Stimulated activated CD4-positive, alpha-beta T cell treated with anti-CD3 and anti-CD28 coated beads, Interleukin-4, amount 100 ng/mL, for 24 hours (primary cell): ENCODE measurements around the gene RASGRF1.

Experiments
- DNase-seq: peaks from one replicate; pipeline ENCODE4 v3.0.0-alpha.2; 2020

RASGRF1 gene

GRCh38 chr15:79065706-79066376 lies 24.7 kb downstream of the RASGRF1 start:
- DNase-seq, result no peak

DNA sequence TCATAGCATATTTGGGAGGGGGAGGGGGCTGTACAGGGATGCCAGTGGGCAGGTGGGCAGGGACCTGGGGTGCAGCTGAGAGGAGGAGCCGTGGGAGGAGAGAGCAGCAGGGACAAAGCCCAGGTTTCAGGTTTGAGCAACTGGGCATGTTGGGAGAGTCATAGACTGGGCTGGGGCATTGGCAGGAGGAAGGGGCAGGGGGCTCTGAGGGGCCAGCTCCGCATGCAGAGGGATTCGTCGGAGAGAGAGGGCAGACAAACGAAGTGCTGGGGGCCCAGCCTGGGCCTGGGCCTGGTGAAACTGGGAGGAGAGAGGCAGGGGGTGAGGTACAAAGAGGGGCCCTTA lies 25.2 kb downstream of the RASGRF1 start:
- DNase-seq, result no peak

- no peak for DNase-seq
These were observed 26.1 kb downstream of the RASGRF1 start for GRCh38 chr15:79064496-79064895.

- DNase-seq, result no peak
These were observed 30.4 kb downstream of the RASGRF1 start for GRCh38 chr15:79060175-79060574.

- DNase-seq, result no peak
These were observed 31.5 kb downstream of the RASGRF1 start for GRCh38 chr15:79059081-79059572.

DNA sequence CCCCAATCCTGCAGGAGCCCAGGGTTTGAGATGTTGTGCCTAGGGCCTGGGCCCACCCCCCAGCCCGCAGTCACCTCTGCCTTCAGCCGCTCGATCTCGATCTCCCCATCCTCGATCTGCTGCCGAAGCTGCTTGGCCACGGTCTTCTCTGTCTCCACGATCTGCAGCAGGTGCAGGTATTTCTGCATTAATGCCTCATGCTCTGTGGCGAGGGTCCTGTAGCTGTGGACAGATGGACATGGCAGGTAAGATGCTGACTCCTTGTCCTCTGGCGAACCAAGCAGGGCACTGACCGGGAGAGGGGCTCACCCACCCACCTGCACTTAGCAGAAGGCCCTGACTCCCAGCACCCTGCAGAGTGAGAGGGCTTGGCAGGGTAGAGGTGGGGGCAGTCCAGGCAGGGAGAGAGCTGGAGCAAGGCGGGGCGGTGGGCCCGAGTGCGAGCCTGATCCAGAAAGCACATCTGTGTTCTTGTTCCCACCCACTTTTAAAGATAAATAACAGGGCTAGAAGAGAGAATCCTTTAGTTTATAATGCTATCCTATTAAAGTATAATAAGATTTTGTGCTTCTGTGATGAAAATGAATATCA lies 32.2 kb downstream of the RASGRF1 start:
- DNase-seq, result no peak

- no peak for DNase-seq
These were observed 33.5 kb downstream of the RASGRF1 start for GRCh38 chr15:79057050-79057449.

- DNase-seq, result no peak
These were observed 36.2 kb downstream of the RASGRF1 start for GRCh38 chr15:79054350-79054749.

- DNase-seq, result no peak
These were observed 36.7 kb downstream of the RASGRF1 start for GRCh38 chr15:79053894-79054293.

DNA sequence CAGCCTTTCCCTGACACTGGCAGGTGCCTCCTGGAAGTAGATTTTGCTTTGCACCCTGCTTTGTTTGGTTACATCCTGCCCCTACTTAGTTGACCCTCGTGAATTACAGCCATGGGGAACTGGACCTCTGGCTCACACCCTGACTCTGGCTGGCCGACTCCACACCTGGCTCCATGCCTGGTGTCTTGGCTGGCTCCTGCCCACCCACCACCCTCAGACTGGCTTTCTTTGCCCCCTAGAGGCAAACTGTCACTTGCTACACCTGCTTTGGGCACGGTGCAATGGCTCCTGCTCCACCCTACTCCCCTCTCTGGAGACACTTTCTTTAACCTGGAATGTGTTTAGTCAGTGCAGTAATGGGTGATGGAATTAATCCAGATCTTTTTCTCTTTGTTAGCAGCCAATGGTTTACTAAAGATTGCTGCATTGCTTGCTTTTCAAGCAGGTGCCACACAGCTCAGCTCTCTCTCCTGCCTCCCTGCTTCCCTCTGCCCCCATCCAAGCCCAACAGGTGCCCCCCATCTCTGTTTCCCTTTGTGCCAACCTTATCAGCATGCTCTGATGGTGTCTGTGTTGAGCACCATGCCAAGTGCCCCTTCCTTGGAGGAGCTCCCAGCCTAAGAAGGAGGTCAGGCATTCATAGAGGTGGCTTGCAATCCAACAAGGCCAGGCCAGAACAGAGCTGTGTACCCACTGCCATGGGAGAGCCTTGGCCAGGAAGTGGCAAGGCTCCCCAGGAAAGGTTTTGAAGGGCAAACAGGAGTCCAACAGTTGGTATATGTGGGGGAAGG lies 38.4 kb downstream of the RASGRF1 start:
- DNase-seq, result no peak

- no peak for DNase-seq
These were observed 39.6 kb downstream of the RASGRF1 start for GRCh38 chr15:79051029-79051428.

DNA sequence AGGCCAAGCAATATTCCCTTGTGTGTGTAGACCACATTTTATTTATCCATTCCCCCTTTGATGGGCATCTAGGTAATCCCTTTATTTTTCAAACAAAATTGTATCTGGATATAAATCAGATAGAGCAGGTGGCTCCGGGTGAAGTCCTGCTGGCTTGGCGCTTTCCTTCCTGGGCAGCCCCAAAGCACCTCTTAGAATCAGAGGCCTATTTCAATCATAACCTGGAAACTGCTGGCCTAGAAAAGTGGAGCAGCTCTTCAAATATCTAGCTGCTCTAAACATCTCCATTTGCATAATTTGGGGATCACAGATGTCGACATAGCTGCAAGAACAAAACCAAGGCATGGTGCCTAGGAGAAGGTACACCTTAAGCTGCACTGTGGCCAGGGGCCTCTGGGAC lies 40.2 kb downstream of the RASGRF1 start:
- no peak for DNase-seq

DNA sequence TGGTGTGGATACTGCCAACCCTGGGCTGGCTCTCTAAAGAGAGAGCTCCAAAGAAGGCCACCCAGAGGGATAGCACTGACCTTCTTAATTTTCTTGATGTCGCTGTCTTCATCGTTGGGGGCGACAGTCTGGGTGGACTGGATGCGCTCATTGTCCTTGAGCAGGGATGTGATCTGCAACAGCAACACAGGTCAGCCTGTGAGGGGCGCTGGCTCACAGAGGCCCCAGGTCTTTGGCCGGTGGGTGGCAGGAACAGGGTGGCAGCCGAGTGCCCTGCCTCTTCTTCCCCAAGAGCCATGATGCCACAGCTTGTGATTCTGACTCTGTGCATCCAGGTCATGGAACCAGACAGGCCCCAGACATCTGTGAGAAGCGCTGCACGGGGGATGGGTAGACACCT lies 41.2 kb downstream of the RASGRF1 start:
- no peak for DNase-seq

- no peak for DNase-seq
These were observed 42.7 kb downstream of the RASGRF1 start for GRCh38 chr15:79047676-79048439.

- no peak for DNase-seq
These were observed 43.7 kb downstream of the RASGRF1 start for GRCh38 chr15:79046691-79047404.

GRCh38 chr15:79045041-79045440 lies 45.5 kb downstream of the RASGRF1 start:
- no peak for DNase-seq

- DNase-seq, result no peak
These were observed 48.2 kb downstream of the RASGRF1 start for GRCh38 chr15:79042213-79042928.

GRCh38 chr15:79041601-79042168 lies 48.9 kb downstream of the RASGRF1 start:
- DNase-seq, result no peak

- DNase-seq, result no peak
These were observed 52.7 kb downstream of the RASGRF1 start for GRCh38 chr15:79037848-79038247.

DNA sequence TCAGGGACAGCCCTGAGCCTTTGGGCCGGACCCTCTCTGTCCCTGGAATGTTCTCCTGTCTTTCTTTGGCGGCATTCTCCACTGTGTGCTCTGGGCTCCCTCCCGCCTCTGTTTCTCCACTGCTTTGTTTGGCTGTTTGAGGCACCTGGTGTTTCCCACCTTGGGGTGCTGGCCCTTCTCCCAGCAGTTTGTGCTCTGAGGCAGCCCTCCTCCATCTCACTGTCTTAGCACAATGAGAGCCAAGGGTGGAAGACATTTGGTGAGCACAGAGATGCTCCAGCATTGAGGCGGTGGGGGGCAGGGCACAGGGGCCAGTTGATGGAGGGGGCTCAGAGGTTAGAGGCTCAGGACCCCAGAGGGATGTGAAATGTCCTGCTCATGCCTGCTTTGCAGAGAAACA lies 54.3 kb downstream of the RASGRF1 start:
- DNase-seq, result no peak

DNA sequence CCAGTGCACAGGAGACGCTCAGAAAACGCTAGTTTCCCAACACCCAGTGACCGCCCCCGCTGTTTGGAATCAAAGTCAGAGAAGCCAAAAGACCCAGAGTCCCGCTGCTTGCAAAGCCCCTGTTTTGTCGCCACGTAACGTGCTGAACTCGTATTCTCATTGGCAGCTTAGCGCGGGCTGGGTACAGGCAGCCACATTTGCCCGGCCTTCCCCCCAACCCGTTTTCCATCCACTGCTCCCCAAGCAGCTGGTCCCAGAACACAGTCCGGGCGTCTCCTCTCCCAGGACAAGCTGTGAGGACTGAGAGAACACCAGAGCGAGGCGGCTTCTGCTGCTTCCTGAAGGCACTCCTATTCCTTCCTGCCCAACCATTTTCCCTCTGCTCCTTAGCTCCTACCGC lies 54.8 kb downstream of the RASGRF1 start:
- DNase-seq, result no peak
